Measurements from ENCODE around the gene SKI. TPM values are rescaled to one million over a fixed set of nuclear protein-coding genes. Genes with fewer than 3 reads are reported as not detected.
A peak's percentile ranks its signal among the peaks of the same experiment; 100 is the strongest.

Gene SKI
- total and polyA plus RNA-seq, 9 of the 15 experiments (the other 6 are each of a cell fraction or from before 2014, with no cell fraction given): 0.10 to 60.5 (median 4.6) TPM

DNA sequence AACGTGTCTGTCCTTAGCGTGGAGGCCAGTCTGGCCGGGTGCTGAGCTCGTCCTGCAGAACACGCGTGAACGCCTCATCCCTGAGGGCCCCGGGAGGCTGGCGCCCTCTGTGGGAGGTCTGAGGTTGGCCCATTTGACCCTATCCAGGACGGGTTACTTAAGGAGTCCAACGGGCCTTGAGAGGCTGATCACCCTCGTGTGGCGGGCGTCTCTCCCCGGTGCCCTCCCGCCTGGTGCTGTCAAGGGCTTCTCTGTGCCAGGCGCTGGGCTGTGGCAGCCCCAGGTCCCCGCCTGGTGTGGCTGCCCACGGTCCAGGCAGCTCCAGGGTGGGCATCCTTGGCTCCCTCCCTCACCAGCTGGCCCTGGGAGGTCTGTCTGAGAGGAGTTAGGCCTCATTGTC is 9.7 kb downstream of the SKI start:
- no peak for FAIRE-seq
- peaks cover 74% of the 10 kb centered on the region for H4K20me1 ChIP-seq (replicated peaks; ENCODE audit: control insufficient read depth, insufficient read depth, low read length)
- POLR2A ChIA-PET: interaction anchor here (0.6 to 1.8 kb wide), 3 partner anchors 8 to 76 kb away, joined by 3 to 5 read pairs (median 4); no protein-coding TSS in a partner anchor
- peak; percentile 63 for ATAC-seq
- H3K27me3 ChIP-seq (ENCODE audit: control insufficient read depth in 2 of 2, insufficient read depth in 2 of 2, low read length in 2 of 2): no peaks in the 10 kb centered on the region
- H3K4me3 ChIP-seq: no peak overlapping the region
- WGBS (ENCODE audit: insufficient coverage, low coverage, missing lambda C conversion rate): 74% methylated on average over 19 of the region's 19 CpGs
- no TSS peak for BruUV-seq (replicated peaks)
- H3K4me2 ChIP-seq (ENCODE audit: insufficient read depth, low read length): no peak overlapping the region
- intact Hi-C loops (cut with micrococcal nuclease) (no loop called here), in situ Hi-C loops (cut with MboI) (no loop called here)
- peaks cover 33% of the 10 kb centered on the region for H3K9me1 ChIP-seq (ENCODE audit: control insufficient read depth, insufficient read depth, low read length)
- no peak overlapping the region for H2AFZ ChIP-seq (ENCODE audit: low read depth, low read length)
- CTCF ChIA-PET (ENCODE audit: low intra/inter-chr PET ratio): no interaction called here
- no peak overlapping the region for H3K27ac ChIP-seq (ENCODE audit: extremely low read depth, low read depth, low read length)
- H3K4me1 ChIP-seq (replicated peaks in 1 of 2; ENCODE audit: control insufficient read depth in 2 of 2, insufficient read depth in 2 of 2, low read length in 2 of 2): peaks cover 18 to 81% of the 10 kb centered on the region in 2 experiments
- H3K9ac ChIP-seq (ENCODE audit: insufficient read depth in 1 of 2, low read depth in 2 of 2, low read length in 2 of 2): peak overlapping the region in 1 of 2 experiments; percentile 76; a peak in 1 of 4 replicates
- DNase-seq (ENCODE audit: extremely low read depth in 1 of 4, low spot score in 3 of 4): peak in 3 of 4 experiments; percentile 51 to 58 (median 55)
- no peaks in the 10 kb centered on the region for H3K9me3 ChIP-seq (replicated peaks; ENCODE audit: control insufficient read depth, insufficient read depth, low read depth, low read length)
- peaks cover 33% of the 10 kb centered on the region; the same call in 2 of the 3 replicates for H3K36me3 ChIP-seq (ENCODE audit: control insufficient read depth, insufficient read depth, low read length)
- peaks cover 97% of the 10 kb centered on the region for H3K79me2 ChIP-seq (ENCODE audit: control insufficient read depth, insufficient read depth, low read length)
- TF ChIP-seq ZZZ3 (IDR thresholded peaks at IDR 0.05) (no peak), PHTF2 (CRISPR knock-in tag; IDR thresholded peaks at IDR 0.05) (no peak), HDAC1 (IDR thresholded peaks at IDR 0.05) (no peak), CTCFL (IDR thresholded peaks at IDR 0.05; ENCODE audit: borderline replicate concordance, insufficient read depth, low read depth, low read length, poor library complexity, severe bottlenecking) (peak; percentile 70), CHAMP1 (IDR thresholded peaks at IDR 0.05) (no peak)
- TF ChIP-seq, protein P1, sequence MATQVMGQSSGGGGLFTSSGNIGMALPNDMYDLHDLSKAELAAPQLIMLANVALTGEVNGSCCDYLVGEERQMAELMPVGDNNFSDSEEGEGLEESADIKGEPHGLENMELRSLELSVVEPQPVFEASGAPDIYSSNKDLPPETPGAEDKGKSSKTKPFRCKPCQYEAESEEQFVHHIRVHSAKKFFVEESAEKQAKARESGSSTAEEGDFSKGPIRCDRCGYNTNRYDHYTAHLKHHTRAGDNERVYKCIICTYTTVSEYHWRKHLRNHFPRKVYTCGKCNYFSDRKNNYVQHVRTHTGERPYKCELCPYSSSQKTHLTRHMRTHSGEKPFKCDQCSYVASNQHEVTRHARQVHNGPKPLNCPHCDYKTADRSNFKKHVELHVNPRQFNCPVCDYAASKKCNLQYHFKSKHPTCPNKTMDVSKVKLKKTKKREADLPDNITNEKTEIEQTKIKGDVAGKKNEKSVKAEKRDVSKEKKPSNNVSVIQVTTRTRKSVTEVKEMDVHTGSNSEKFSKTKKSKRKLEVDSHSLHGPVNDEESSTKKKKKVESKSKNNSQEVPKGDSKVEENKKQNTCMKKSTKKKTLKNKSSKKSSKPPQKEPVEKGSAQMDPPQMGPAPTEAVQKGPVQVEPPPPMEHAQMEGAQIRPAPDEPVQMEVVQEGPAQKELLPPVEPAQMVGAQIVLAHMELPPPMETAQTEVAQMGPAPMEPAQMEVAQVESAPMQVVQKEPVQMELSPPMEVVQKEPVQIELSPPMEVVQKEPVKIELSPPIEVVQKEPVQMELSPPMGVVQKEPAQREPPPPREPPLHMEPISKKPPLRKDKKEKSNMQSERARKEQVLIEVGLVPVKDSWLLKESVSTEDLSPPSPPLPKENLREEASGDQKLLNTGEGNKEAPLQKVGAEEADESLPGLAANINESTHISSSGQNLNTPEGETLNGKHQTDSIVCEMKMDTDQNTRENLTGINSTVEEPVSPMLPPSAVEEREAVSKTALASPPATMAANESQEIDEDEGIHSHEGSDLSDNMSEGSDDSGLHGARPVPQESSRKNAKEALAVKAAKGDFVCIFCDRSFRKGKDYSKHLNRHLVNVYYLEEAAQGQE (IDR thresholded peaks at IDR 0.05; ENCODE audit: borderline replicate concordance): peak; percentile 43; the same call in 1 of the 2 replicates
- TF ChIP-seq, protein P1 (CRISPR knock-in tag; IDR thresholded peaks at IDR 0.05; ENCODE audit: low read depth): no peak
- TF ChIP-seq, protein P2, sequence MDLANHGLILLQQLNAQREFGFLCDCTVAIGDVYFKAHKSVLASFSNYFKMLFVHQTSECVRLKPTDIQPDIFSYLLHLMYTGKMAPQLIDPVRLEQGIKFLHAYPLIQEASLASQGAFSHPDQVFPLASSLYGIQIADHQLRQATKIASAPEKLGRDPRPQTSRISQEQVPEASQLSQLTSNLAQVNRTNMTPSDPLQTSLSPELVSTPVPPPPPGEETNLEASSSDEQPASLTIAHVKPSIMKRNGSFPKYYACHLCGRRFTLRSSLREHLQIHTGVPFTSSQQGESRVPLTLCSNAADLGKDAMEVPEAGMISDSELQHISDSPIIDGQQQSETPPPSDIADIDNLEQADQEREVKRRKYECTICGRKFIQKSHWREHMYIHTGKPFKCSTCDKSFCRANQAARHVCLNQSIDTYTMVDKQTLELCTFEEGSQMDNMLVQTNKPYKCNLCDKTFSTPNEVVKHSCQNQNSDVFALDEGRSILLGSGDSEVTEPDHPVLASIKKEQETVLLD (IDR thresholded peaks at IDR 0.05): no peak

Data from K562 (cell line).